ENCODE results near the gene FHDC1. TPM values are rescaled to one million over a fixed set of nuclear protein-coding genes. Genes with fewer than 3 reads are reported as not detected.

Gene FHDC1
- total RNA-seq, 1 experiment from 2014 or later, result 19.9 TPM

DNA sequence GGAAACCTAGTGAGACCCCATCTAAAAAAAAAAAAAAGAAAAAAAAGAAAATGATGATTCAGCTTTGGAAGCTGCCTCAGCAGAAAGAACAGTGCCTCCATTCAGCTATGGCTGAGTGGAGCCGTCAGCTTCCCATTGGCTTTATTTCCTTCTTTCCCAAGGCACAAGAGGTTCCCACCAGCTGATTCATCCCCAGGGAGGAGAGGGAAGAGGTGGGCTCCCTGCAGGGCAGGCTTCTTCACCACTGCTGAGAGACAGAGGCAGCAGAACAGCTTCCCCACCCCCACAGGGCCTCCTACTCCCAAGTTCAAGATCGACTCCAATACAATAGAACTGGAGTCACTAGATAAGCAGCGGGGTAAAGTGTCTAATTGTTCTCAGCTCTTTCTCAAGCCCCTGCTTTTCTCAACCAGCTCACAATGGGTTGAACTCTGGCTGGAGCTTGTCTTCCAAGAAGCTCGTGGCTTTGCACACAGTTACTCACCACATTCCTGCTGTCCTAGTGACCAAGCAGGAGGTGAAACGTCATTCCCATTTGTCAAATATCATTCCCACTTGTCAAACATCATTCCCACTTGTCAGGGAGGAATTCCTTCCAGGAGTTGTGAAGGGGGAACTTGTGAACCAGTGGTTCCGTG lies 47.8 kb downstream of the FHDC1 start:
- DNase-seq, result peak; percentile 17
- no peak overlapping the region for H3K4me3 Mint-ChIP-seq

More for the DNA sequence above, 47.8 kb downstream of the FHDC1 start:
- H3K27ac ChIP-seq (ENCODE audit: insufficient read length, low read depth, low read length), result no peak overlapping the region
- no peak overlapping the region for H3K4me2 ChIP-seq (ENCODE audit: insufficient read depth, insufficient read length, low read length)
- no peaks in the 10 kb centered on the region for H3K4me1 ChIP-seq (ENCODE audit: insufficient read depth, low read length)
- H3K23ac ChIP-seq (ENCODE audit: insufficient read length, low read depth, low read length), result no peak overlapping the region
- H3K27me3 ChIP-seq (ENCODE audit: insufficient read depth, low read length), result no peaks in the 10 kb centered on the region
- no peak overlapping the region for H2AFZ ChIP-seq (ENCODE audit: low read length)
- Mint-ChIP-seq H3K9me3 (no peaks in the 10 kb centered on the region), H3K36me3 (ENCODE audit: insufficient read depth in 1 of 3, low read depth in 3 of 3) (no peaks in the 10 kb centered on the region), H3K27me3 (ENCODE audit: low read depth) (no peaks in the 10 kb centered on the region; the same call in 1 of the 2 replicates), H3K4me1 (peaks cover 42% of the 10 kb centered on the region in 2 experiments), H3K27ac (no peak overlapping the region)
- TF ChIP-seq, protein P1, sequence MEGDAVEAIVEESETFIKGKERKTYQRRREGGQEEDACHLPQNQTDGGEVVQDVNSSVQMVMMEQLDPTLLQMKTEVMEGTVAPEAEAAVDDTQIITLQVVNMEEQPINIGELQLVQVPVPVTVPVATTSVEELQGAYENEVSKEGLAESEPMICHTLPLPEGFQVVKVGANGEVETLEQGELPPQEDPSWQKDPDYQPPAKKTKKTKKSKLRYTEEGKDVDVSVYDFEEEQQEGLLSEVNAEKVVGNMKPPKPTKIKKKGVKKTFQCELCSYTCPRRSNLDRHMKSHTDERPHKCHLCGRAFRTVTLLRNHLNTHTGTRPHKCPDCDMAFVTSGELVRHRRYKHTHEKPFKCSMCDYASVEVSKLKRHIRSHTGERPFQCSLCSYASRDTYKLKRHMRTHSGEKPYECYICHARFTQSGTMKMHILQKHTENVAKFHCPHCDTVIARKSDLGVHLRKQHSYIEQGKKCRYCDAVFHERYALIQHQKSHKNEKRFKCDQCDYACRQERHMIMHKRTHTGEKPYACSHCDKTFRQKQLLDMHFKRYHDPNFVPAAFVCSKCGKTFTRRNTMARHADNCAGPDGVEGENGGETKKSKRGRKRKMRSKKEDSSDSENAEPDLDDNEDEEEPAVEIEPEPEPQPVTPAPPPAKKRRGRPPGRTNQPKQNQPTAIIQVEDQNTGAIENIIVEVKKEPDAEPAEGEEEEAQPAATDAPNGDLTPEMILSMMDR (conservative IDR thresholded peaks at IDR 0.05), result no peak
- no peak overlapping the region for H2BK120ac ChIP-seq (ENCODE audit: low read depth, low read length, poor library complexity, severe bottlenecking)
- H3K14ac ChIP-seq (ENCODE audit: insufficient read depth, low read length), result no peak overlapping the region
- no peaks in the 10 kb centered on the region for H3K79me2 ChIP-seq (ENCODE audit: insufficient read depth, low read length)
- H2BK20ac ChIP-seq (ENCODE audit: low read depth, low read length, poor library complexity, severe bottlenecking), result no peak overlapping the region
- no peaks in the 10 kb centered on the region for H3K79me1 ChIP-seq (ENCODE audit: insufficient read depth, low read depth, low read length, poor library complexity, severe bottlenecking)
- no peak overlapping the region for H4K91ac ChIP-seq (ENCODE audit: insufficient read length, low read depth, low read length)
- no peak overlapping the region for H4K5ac ChIP-seq (ENCODE audit: insufficient read length, low read depth, low read length)
- no peak overlapping the region for H3K56ac ChIP-seq (ENCODE audit: insufficient read length, low read depth, low read length)
- H2AK5ac ChIP-seq (ENCODE audit: insufficient read length, low read length), result no peak overlapping the region
- no peak overlapping the region for H3K4ac ChIP-seq (ENCODE audit: low read depth, low read length)
- no CpG with 5 or more reads among the region's 6 CpGs for WGBS (ENCODE audit: extremely low coverage, insufficient read length, low lambda C conversion rate)
- no peak overlapping the region for H2BK15ac ChIP-seq (ENCODE audit: low read depth, low read length)
- H4K8ac ChIP-seq (replicated peaks; ENCODE audit: insufficient read length, low read depth, low read length), result no peak overlapping the region
- no peak overlapping the region for H3K9ac ChIP-seq (ENCODE audit: extremely low read depth, insufficient read length, low read length)
- no peak overlapping the region for H3T11ph ChIP-seq (ENCODE audit: low read length)
- H3K23me2 ChIP-seq (ENCODE audit: insufficient read length, low read depth, low read length, poor library complexity, severe bottlenecking), result no peaks in the 10 kb centered on the region
- H3K9me3 ChIP-seq (ENCODE audit: control insufficient read depth, low read depth, low read length), result no peaks in the 10 kb centered on the region
- H2BK5ac ChIP-seq (ENCODE audit: insufficient read length, low read length), result no peak overlapping the region
- H2BK12ac ChIP-seq (ENCODE audit: insufficient read length, low read depth, low read length), result no peak overlapping the region
- no peaks in the 10 kb centered on the region for H4K20me1 ChIP-seq (ENCODE audit: control insufficient read depth, insufficient read depth, insufficient read length)
- H3K18ac ChIP-seq (ENCODE audit: insufficient read length, low read depth, low read length), result no peak overlapping the region

Data from H9 (cell line).